GM03348 (cell line): Measurements from ENCODE around the gene ZNF709.
"Not testable (repeated sequence)": the region's sequence is repeated elsewhere in the genome, so short reads cannot be mapped to it uniquely, and the experiment has no call there.

ENCODE experiments used
- DNase-seq: peaks from one replicate; pipeline ENCODE4 v3.0.0; 2012; ENCODE audit warnings: low spot score

Gene ZNF709

DNA sequence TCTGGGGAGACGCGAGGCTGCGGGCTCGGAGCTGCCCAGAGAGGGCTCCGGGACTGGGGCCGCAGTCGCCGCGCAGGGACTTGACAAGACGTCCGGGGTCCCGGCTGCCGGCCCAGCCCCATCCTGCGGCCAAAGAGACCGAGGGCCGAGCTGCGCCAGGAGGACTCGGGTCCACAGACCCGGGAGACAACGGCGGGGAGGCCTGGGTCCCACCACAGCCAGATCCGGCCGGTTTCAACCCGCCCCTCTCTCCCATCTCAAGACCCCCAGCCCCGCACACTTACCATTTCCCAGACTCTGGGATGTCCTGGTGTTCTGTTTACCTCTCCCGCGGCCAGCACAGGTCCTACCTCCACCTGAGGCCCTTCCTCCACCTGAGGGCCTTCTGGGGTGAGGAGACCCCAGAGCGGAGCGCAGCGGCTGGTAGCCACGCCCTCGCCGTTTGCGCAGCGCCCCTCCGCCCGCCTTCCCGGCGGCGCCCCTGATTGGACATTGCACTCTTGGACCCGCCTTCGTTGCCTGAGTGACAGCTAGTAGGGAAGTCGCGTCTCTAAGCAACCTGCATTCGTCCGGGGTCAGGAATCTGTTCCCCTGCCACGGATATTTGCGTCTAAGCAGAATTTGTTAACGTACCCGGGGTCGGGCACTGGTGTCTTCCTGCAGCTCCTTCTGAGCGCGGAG is at the start of gene ZNF709:
TSS of gene ZNF709 (minus strand) at position 446 of the 681 bp plus-strand sequence. CDS start at position 287, 159 bp downstream.
- DNase-seq: peak; percentile 98

DNA sequence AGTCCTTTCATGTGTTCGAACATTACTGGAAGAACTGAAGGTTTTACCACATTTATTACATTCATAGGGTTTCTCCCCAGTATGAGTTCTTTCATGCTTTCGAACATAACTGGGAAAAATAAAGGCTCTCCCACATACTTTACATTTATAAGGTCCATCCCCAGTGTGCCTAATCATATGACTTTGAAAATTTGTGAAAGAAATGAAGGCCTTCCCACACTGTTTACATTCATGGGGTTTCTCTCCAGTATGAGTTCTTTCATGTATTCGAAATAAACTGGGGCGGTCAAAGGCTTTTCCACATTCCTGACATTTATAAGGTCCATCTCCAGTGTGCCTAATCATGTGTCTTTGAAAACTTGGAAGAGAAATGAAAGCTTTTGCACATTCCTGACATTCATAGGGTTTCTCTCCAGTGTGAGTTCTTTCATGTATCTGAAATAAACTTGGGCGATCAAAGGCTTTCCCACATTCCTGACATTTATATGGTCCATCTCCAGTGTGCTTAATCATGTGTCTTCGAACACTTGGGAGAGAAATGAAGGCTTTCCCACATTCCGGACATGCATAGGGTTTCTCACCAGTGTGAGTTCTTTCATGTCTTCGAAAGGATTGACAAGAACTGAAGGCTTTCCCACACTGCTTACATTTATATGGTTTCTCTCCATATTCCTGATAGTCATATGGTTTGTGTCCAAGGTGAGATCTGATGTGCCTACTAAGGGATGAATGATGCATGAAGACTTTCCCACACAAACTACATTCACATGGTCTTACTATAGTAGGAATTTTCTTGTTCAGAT is 42.6 kb upstream of the ZNF709 start:
- DNase-seq: no peak

DNA sequence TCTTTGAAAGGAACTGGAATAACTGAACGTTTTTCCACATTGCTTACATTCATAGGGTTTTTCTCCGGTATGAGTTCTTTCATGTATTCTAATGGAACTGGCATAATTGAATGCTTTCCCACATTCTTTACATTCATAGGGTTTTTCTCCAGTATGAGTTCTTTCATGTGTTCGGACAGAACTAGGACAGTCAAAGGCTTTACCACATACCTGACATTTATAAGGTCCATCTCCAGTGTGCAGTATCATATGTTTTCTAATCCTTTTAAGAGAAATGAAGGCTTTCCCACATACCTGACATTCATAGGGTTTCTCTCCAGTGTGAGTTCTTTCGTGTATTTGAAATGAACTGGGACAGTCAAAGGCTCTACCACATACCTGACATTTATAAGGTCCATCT is 41.9 kb upstream of the ZNF709 start:
- no peak for DNase-seq

DNA sequence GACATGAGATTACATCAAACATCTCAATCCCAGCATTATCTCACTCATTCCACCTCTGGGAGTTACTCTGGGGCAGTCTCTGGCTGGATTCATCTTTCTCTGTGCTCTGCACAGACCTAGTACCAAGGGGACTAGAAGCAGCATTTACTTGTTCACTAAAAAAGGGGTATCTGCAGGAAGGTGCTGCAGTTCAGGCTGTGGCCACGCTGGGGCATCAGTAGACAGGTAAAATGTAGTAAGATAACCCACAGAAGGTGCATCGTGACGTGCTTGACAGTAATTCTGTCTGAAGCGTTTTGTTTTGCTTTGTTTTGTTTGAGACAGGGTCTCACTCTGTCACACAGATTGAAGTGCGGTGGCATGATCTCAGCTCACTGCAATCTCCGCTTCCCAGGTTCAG is 37.4 kb upstream of the ZNF709 start:
- DNase-seq: no peak

DNA sequence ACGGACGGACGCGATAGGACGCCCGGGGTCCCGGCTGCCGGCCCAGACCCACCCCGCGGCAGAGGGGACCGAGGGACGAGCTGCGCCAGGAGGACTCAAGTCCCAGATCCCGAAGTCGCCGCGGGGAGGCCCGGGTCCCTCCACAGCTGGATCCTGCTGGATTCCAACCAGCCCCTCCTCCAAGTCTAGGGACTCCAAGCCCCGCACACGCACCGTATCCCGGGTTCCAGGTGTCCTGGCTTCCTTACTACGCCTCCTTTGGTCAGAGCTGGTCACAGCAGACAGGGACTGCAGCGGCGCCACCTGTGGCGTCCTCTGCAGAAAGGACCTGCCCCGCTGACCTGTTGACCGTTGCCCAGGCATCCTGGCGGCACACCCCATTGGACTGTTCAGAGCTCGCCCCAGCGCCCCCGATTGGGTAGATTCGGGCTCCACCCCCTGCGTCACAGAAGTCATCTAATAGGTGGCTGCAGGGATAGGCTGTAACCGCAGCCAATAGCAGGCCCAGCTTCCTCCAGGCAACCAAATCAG is 29.0 kb upstream of the ZNF709 start:
- DNase-seq: no peak

DNA sequence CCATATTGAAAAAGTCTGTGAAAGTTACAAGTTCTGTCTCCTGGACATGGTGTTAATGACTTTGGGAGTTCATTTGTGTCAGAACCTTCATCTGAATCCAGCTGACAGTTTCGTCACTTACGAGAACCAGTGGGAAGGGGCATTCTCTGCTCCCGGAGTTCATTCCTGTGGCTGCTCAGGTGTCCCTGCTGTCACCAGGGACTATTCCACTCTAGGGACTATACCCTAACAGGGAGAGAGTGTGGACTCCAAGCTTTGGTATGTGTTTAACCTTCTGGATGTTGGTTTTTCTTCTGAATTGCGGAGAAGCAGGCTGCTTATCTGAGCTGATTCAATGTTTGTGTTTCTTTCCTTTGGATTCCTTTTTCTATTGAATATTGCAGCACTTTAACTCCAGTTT is 12.4 kb upstream of the ZNF709 start:
- DNase-seq: no peak

DNA sequence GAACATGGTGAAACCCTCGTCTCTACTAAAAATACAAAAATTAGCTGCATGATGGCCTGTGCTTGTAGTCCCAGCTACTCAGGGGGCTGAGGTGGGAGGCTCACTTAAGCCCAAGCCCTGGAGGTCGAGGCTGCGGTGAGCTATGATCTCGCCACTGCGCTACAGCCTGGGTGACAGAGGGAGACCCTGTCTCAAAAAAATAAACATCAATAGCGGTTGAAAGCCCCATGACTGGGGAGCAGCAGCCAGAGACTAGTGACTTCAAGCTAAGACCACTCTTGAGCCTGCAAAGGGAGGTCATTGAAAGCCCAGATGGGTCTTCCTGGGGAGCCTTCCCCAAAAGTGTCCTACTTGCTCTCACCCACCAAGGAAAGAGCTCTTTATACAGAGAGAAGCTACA is 11.9 kb upstream of the ZNF709 start:
- no peak for DNase-seq

DNA sequence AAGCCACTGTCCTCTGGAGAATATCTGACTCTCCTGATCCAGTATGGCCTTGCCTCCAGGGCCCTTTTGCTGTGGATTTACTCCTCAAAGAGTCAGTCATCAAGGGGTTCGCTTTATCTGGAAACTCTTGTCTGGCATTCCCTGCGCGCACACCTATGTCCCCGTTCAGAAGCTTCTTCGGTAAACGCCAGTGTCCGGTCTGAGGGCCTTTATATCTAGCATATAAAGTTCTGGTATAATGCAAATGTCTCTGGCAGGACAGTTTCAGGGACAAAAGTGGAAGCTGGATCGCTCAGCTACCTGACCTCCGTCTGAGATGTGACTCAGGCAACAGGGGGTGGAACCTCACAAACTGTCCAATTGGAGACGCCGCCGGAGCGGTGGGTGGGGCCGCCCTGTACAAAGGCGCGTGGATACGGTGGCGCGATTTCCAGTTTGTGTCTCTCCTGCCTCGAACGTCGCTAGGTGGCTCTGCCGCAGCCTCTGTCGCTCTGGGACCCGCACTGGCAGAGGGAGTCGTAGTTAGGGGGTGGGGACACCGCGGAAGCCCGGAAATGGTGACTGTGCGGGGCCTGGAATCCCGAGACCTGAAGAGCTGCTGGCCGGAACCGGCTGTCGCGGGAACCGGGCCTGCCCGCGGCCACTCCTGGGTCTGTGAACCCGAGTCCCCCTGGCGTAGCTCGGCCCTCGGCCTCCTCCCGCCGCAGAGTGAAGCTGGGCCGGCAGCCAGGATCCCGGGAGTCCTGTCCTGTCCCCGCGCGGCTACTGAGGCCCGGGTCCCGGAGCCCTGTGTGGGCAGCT is 10.6 kb upstream of the ZNF709 start:
- DNase-seq: peak; percentile 95

DNA sequence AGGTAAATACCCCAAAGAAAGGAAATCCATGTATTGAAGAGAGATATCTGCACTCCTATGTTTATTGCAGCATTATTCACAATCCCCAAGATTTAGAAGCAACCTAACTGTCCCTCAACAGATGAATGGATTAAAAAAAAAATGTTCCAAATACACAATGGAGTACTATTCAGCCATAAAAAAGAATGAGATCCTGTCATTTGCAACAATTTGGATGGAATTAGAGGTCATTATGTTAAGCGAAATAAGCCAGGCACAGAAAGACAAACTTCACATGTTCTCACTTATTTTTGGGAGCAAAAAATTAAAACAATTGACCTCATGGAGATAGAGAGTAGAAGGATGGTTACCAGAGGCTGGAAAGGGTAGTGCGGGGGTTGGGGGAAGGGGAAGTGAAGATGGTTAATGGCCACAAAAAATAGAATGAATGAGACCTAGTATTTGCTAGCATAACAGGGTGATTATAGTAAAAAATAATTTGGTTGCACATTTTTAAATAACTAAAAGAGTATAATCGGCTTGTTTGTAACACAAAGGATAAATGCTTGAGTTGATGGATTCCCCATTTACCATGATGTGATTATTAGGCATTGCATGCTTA is 9.7 kb upstream of the ZNF709 start:
- DNase-seq: no peak

DNA sequence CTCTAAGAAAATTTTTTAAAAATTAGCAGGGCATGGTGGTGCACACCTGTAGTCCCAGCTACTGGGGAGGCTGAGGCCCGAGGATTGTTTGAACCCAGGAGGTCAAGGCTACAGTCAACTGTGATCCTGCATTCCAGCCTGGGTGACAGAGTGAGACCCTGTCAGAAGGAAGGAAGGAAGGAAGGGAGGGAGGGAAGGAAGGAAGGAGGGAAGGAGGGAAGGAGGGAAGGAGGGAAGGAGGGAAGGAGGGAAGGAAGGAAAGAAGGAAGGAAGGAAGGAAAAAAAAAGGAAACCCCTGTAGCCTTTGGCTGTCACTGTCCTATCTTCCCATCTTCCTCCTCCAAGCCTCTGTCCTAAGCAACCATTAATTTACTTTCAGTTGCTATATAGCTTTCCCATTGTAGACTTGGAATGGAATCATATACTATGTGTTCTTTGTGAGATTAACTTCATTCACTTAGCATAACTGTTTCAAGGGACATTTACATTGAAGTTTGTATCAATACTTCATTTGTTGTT is 1.7 kb upstream of the ZNF709 start:
- not testable (repeated sequence) for DNase-seq

DNA sequence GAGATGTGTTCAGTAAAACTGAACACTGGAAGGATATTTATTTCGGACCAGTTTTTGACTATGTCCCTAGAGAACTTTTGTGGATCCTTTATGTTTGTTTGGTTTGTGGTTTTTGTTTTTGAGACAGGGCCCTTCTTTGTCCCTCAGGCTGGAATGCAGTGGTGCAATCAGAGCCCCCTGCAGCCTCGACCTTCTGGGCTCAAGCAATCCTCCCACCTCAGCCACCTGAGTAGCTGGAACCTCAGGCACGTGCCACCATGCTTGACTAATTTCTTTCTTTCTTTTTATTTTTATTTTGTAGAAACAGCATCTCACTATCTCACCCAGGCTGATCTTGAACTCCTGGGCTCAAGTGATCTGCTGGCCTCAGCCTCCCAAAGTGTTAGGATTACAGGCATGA is 955 bp upstream of the ZNF709 start:
- DNase-seq: no peak

DNA sequence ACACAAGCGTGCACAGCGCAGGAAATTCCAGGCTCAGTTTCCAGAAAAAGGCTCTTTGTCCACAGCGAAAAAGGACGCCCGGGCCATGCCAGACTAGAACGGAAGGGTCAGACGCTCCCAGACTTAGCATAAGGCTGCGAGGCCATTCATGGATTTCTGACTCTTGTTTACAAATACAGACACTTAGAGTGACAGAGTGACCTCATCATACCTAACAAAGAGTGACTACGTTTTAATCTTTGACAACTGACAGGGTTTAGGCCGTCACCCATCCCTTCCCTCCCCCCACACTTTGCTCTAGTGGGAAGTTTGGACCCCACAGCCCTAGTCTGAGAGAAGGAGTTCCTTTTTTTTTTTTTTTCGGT is 418 bp upstream of the ZNF709 start:
- DNase-seq: no peak

DNA sequence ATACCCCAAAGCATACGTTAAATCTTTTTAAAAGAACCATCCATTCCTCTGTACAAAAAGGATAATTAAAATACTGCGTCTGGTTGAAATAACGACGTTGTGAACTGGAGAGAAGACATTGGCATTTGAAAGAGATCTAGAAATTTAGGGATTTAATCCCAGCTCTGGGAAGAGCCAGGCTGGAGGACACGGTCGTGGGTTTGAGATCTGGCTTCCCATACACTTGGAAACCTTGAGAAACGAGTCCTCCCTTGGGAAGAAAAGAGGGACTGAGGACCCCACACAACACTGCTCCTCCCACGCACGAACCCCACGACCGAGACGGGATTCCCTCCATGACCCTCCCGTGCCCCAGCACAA is 625 bp downstream of the ZNF709 start:
- no peak for DNase-seq

DNA sequence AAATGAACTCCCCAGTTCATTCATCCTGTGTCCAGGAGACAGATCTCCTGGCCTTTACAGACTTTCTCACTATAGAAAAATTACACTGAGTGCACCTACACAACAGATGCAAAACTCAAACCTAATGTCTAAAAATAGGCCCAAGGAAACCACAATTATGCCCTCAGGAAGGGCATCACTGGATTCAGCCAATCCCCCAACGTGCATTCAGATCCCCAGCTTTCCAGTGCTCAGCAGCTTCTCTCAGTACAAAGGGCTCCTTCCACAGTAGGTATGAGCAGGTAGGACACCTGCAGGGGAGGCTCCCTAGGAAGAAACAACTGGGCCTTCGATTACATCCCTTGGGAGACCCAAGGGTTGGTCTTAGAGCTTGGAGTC is 2.1 kb downstream of the ZNF709 start:
- DNase-seq: no peak

DNA sequence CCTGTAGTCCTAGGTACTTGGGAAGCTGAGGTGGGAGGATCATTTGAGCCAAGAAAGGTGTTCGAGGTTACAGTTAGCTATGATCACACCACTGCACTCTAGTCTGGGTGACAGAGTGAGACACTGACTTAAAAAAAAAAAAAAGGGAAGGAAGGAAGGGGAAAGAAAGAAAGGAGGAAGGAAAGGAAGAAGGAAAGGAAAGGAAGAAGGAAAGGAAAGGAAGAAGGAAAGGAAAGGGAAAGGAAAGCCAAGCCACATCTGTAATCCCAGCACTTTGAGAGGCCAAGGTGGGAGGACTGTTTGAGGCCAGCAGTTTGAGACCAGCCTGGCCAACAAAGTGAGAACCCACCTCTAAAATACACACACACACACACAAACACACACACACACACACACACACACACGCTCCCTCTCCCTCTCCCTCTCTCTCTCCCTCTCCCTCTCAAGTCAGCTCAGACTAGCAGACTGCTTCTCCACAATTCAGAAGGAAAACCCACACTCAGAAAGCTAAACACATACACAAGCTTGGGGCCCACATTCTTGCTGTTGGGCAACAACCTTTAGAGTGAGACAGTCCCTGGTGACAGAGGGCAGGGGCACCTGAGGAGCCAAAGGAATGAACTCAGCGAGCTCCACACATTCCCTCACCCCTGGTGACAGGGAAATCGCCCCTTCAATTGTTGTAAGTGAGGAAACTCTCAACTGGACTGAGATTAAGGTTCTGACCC is 2.7 kb downstream of the ZNF709 start:
- no peak for DNase-seq

DNA sequence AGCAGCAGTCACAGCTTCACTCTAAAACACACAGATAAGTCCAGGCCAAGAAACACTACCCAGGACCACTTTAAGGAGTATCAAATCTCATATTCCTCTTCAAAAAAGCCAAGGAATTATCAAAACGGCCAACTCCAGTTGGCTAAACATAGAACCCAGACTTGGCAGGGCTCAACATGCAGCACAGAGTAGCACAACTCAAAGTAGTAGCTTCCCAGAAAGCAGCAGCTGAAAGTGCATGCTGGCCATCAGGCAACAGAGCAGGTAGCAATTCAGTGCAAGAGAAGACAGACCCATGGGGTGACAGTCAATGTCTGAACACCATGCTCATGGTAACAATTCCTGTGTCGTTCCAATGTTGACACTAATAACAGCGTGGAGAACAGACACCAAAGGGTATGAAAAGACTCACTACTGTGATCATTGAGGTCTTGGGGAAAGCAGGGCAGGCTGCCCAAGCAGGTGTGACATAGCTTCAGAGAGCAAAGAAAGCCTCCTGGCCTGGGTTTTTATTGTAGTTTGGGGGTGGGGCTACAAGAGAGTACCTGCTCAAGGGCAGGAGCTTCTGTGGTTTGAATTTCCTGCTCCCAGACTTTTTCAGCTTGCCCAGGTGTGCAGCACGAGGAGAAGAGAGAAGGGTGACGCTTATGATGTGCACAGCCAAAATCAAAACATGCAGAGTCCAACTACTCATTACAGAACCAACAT is 6.2 kb downstream of the ZNF709 start:
- DNase-seq: no peak

DNA sequence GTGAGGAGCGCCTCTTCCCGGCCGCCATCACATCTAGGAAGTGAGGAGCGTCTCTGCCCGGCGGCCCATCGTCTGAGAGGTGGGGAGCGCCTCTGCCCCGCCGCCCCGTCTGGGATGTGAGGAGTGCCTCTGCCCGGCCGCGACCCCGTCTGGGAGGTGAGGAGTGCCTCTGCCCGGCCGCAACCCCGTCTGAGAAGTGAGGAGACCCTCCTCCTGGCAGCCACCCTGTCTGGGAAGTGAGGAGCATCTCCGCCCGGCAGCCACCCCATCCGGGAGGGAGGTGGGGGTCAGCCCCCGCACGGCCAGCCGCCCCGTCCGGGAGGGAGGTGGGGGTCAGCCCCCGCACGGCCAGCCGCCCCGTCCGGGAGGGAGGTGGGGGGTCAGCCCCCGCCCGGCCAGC is 17.0 kb downstream of the ZNF709 start:
- not testable (repeated sequence) for DNase-seq

DNA sequence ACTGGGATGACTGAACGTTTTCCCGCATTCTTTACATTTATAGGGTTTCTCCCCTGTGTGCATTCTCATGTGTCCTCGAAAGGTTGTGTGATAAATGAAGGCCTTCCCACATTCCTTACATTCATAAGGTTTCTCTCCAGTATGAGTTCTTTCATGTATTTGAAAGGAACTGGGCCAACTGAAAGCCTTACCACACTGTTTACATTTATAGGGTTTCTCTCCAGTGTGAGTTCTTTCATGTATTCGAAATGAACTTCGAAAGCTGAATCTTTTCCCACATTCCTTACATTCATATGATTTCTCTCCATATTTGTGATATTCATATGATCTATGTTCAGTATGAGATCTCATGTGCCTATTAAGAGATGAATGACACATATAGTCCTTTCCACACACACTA is 19.4 kb downstream of the ZNF709 start:
- no peak for DNase-seq

DNA sequence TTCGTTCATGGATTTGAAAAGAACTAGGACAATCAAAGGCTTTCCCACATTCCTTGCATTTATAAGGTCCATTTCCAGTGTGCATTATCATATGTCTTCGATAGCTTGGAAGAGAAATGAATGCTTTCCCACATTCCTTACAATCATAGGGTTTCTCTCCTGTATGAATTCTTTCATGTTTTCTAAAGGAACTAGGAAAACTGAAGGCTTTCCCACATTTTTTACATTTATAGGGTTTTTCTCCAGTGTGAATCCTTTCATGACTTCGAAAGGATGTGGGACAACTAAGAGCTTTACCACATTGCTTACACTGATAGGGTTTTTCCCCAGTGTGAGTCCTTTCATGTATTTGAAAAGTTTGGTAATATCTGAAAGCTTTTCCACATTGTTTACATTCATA is 19.8 kb downstream of the ZNF709 start:
- DNase-seq: no peak

DNA sequence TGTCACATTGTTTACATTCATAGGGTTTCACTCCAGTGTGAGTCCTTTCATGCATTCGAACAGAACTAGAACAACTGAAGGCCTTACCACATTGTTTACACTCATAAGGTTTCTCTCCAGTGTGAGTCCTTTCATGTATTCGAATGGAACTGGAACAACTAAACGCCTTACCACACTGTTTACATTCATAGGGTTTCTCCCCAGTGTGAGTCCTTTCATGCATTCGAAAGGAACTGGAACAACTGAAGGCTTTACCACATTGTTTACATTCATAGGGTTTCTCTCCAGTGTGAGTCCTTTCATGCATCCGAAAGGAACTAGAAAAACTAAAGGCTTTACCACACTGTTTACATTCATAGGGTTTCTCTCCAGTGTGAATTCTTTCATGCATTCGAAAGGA is 20.5 kb downstream of the ZNF709 start:
- not testable (repeated sequence) for DNase-seq

DNA sequence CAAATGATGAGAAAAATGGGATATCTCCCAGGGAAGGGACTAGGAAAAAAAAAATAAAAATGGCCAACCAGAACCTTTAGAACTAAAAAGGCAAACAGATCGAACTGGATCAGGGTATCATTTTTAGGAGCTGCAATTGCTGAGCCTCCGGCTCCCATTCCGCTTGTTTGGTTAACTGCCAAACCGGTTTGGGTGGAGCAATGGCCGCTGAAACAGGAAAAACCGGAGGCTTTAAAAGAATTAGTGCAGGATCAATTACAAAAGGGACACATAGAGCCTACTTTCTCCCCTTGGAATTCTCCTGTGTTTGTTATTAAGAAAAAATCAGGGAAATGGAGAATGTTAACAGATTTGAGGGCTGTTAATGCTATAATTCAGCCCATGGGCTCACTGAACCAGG is 31.1 kb downstream of the ZNF709 start:
- no peak for DNase-seq
